Stimulated activated CD8-positive, alpha-beta memory T cell treated with anti-CD3 and anti-CD28 coated beads, Interleukin-7, amount 100 ng/mL, for 4 hours (primary cell): ENCODE measurements around the gene TRIM34.
"Not testable (repeated sequence)": the region's sequence is repeated elsewhere in the genome, so short reads cannot be mapped to it uniquely, and the experiment has no call there.

Source experiments
- DNase-seq, 2 donors: peaks; one replicate each; pipeline ENCODE4 v3.0.0-alpha.2; 2020; ENCODE audit warnings: low read depth in 2 of 2

Gene TRIM34

GRCh38 chr11:5684036-5684645 is 59.3 kb downstream of the TRIM34 start:
- DNase-seq: no peak

GRCh38 chr11:5684646-5685362 is 60.0 kb downstream of the TRIM34 start, which contains the start of gene TRIM5:
Gene TRIM5, minus strand, starts transcription at chr11:5685074. Its CDS starts 4,897 bp downstream, at chr11:5680177.
- peak; percentile 71 to 82 for DNase-seq

- no peak for DNase-seq
Measured at GRCh38 chr11:5686426-5686825, 61.6 kb downstream of the TRIM34 start.

GRCh38 chr11:5688482-5688881 is 63.7 kb downstream of the TRIM34 start:
- no peak for DNase-seq

GRCh38 chr11:5689551-5689983 is 64.8 kb downstream of the TRIM34 start, which contains the start of gene TRIM22:
Gene TRIM22, plus strand, starts transcription at chr11:5689790. Its CDS starts 6,443 bp downstream, at chr11:5696233.
- DNase-seq: peak; percentile 27 to 45

GRCh38 chr11:5690216-5690615 is 65.4 kb downstream of the TRIM34 start:
- no peak for DNase-seq

- no peak for DNase-seq
Measured at GRCh38 chr11:5690736-5691135, 65.9 kb downstream of the TRIM34 start.

GRCh38 chr11:5691238-5691963 is 66.6 kb downstream of the TRIM34 start:
- DNase-seq: not testable (repeated sequence)

- no peak for DNase-seq
Measured at GRCh38 chr11:5691964-5692361, 67.2 kb downstream of the TRIM34 start.
